Eye (tissue), 1 donor: ENCODE data around the gene INSL4.

Experiments used
- DNase-seq: peaks from one replicate; pipeline ENCODE4 v3.0.0-alpha.2; 2015

Gene INSL4

DNA sequence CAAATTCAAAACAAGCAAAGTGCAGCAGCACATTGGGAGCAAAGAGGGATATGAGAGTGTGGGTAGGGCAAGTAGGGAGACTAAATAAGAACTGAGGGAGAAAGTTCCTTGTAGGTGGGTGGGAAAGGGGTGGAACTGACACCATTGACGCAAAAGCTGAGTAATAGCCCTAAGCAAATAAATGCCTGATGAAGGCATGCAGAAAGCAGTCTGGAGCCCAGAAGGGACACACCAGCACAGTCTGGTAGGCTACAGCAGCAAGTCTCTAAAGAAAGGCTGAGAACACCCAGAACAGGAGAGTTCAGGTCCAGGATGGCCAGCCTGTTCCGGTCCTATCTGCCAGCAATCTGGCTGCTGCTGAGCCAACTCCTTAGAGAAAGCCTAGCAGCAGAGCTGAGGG, at the start of gene INSL4:
Gene INSL4 (plus strand): TSS at position 208 of the 400 bp plus-strand sequence. CDS start 105 bp downstream, at position 313.
- DNase-seq, result no peak

DNA sequence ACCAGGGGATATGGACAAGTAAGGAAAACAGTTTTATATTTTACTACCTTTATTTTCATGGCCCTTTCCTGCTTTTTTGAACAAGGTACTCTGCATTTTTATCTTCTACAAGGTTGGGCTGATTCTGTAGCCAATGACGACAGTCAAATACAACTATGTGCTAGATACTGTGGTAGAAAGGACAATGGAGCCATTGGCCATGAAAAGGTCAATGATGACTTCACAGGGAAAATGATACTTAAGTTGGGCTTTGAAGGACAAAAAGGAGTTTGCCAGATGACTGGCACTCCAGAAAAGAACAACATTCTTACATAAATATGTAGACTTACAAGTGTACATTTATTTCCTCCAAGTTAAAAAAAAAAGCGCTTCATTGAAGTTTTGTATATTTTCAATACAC, 46.4 kb upstream of the INSL4 start:
- no peak for DNase-seq

DNA sequence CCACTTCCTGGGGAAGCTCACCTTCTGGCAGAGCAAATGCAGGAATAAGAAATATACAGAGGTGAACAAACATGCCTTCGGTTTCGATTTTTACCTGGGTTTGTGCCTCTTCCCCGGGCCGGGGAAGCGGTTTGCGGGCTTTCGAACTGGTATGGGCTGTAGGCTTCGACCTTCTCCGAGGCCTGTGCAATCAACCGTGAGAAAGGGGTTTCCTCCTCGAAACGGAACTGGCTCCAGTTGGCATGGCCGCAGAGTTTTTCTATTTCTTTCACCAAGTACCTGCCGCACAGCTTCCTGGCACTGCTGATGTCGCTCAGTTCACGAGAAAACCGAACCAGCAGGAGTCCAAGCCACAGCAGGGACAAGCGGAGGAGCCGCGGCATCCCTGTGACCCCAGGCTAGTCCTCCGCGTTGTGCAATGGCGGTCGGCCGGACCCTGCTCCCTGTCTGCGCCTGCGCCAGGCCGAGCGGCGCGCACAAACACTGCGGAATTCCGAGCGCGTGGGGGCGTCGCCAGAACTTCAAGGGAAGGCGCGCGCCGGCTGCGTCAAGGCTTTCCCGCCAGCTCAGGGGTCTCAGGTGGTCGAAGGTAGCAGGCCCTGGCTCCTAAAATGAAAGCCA, 45.9 kb upstream of the INSL4 start, which contains the start of gene INSL6:
Gene INSL6 (minus strand): TSS at position 420 of the 621 bp plus-strand sequence. CDS start 37 bp downstream, at position 383.
- no peak for DNase-seq

DNA sequence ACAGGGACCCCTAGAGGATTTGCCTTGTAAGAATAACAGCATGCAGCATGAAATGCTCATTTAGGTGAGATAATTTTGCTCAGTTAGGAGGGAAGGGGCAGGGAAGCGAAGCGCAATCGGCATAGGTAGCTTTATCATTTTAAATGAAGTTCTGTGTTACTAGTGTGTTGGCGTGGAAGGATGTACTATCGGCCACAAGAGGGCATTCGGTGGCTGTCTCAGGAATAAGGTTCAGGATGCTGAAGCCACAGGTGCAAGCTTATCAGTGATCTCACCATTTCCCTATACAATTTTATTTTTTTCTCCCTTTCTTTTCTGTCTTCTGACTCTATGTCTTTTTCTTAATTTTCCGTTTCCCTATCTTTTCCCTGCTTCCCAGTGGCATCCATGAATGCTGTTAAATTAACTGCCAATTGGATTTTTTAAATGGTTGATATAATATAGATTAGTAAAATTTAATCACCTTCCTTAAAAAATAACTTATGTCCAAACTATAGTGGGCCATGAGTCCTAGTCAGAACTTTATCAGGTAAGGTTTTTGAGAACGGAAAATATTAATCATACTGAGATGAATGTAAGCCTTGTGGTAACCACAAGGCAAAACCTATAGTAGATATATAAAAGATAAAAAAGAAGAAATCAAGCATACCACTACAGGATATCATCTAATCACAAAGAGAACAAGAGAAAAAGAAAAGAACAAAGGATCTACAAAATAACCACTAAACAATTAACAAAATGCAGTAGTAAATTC, 44.6 kb upstream of the INSL4 start:
- peak; percentile 73 for DNase-seq

DNA sequence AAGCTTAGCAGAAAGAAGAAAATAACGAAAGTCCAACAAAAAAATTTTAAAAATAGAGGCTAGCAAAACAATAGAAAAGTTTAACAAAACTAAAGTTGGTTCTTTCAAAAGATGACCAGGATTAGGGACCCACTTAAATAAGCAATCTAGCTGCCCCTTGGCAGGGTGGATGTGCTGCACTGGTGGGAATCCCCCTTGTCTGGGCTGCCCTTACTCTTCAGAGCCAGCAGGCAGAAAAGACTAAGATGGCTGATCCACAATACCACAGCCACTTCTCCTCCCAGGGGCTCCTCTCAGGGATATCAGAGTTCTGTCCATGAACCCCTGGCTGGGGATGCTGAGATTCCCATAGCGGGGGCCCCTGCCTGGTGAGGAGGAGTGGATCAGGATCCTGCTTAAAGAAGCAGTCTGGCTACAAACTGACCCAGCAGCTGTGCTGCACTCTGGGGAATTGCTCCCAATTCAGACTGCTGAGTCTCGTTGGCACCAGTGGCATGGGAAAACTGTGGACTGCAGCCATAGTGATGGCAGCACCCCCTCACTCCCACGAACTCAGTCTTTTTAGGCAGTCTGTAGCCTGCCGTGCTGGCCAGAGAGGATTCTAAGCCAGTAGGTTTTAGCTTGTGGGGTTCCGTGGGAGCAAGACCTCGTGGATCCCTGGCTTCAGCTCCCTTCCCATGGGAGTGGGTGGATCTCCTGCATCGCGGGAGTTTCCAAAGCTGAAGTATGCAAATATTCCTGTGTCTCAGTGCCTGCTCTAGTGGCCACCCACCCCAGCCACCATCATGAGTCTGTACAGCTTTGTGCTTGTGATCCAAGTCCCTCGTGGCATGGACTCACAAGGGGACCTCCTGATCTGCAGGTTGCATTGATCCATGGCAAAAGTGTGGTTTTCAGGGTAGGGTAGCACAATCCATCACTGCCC, 42.9 kb upstream of the INSL4 start:
- no peak for DNase-seq

DNA sequence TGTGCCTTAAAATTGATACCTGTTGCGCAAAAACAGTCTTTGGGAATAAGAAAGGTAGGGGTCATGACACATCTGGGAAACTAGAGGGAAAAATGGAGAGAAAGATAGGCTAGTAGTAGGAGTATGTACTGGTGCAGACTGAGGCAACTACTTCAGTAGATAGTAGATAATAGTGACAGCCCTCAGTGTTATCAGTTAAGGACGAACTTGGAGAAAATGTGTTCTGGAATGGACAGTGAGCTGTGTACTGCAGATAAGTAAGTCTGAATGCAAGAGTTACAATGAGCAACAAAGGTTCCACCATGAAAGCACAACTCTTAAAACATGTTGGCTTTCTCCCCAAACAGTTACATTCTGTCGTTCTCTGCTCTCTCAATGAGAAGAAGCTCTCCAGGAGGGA, 39.2 kb upstream of the INSL4 start:
- no peak for DNase-seq

DNA sequence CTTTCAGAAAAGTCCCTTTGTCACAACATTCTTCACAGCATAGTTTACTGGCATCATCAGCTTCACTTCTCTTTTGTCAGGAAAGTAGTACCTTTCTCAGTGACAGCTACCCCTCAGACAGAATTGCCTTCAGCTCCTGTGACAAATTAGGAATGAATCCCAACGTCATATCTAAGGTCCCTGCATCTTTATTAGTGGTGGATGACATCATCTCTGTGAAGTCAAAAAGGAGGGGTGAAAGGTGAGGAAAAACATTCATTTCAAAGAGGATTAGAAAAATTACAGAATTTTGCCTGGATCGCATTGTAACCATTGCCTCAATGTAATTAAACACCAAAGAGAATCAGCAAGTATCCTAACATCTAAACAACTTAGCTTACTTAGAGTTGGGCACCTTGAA, 37.9 kb upstream of the INSL4 start:
- no peak for DNase-seq

DNA sequence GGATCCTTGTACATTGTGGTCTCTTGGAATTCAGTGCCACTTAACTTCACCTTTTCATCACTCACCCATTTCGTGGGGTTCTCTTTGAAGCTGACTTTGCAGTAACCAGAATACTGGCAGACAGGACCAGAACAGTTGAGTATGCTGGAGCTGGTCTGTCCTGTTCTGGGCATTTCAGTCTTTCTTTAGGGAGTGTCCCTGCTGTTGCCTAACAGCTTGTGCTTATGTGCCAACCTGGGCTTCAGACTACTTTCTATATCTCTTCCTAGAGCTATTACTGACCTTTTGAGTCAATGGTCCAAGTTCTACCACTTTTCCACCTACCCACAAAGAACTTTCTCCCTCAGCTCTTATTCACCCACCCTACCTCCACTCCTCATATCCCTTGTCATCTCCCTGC, 35.8 kb upstream of the INSL4 start:
- no peak for DNase-seq

DNA sequence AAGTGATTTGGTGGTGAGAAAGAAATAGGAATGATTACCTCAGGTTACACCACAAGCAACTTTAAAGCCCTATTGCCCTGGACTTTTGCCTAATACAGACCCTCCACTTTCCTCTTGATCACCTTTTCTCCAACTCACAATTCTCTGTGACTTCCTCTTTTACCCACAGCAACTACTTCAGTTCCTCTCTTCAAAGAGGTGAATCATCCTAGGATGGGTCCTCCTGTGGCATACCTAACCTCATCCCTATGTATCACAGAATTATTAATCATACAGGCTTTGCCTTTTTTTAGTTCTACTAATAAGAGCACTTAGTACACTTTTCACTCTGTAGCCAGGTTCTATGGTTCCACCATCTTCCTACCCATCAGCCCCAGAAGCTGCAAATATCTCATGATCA, 26.1 kb upstream of the INSL4 start:
- DNase-seq, result no peak

DNA sequence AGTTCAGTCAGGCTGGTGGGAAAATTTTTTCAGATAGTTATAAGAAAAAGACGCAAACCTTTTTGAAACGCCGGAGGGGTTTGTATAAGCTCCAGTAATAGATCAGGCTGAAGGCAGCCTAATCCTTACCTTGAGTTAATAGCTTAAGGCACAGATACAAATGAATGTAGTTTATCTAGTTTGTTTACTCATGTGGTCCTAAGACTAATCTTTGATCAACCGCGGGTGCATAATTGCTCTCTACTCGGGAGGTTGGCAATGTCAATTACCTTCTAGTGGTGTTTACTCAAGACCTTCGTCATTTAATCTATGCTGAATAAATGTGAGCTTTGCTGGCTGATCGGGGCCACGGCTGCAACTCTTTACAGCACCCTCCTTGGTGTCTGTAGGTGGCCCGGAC, 665 bp upstream of the INSL4 start:
- peak; percentile 7 for DNase-seq

DNA sequence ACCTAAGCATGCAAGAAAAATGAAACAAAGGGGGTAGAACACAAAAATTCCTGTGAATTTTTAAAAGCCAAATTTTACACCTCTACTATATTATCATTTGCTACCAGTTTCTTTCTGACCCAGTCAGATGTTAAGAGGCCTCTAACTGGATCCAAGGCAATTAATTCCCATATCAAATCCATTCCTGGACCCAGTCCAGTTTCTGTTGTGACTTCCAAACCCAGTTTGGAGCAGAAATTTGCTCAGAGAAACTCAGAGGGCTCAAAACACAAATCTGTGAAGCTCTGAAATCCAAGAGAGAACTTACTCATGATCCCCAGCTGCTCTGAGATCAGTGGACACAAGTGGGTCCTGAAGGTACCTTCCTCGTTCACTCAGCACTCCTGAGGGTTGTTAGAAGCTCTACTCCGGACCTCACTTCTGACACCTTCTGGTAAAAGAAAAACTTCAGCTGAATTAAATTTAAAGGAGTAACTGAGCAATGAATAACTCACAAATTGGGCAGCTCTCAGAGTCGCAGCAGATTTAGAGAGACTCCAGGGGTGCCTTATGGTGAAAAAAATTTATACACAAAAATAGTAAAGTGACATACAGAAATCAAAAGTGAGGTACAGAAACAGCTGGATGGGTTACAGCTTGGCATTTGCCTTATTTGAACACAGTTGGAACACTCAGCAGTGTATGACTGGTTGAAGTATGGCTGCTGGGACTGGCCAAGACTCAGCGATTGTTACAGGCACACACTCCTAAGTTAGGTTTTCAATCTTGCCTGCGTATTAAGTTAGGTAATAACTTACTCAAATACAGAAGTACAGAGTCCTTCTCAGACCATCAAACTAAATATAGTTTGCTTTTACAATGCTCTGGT, 32.4 kb downstream of the INSL4 start:
- peak; percentile 1 for DNase-seq

DNA sequence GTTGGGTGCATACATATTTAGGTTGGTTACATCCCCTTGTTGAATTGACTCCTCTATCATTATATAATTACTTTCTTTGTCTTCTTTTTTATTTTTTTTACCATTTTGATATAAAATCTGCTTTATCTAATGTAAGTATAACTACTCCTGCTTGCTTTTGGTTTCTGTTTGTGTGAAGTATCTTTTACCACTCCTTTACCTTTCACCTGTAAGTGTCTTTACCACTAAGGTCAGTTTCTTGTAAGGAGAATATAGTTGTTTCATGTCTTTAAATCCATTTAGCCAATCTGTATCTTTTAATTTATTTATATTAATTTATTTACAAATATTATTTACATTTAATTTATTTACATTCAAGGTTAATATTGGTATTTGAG, 33.0 kb downstream of the INSL4 start:
- DNase-seq, result no peak

DNA sequence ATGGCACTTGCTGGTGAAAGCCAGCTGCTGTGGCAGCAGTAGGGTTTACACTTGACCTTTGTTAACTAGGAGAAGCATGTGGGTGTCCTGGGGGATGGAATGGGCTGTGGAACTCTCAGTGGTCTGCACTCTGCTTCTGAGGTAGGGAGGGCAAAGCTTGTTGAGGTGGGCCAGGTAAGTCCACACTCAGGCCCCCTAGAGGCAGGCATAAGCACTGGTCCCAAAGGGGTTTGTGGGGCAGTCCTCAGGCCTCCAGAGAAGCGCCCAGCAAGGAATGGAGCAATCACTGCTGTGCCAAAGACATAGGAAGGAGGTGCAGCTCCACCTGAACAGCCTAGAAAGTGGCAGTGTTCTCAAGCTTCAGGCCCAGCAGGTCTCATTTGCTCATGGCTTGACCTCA, 34.7 kb downstream of the INSL4 start:
- no peak for DNase-seq

DNA sequence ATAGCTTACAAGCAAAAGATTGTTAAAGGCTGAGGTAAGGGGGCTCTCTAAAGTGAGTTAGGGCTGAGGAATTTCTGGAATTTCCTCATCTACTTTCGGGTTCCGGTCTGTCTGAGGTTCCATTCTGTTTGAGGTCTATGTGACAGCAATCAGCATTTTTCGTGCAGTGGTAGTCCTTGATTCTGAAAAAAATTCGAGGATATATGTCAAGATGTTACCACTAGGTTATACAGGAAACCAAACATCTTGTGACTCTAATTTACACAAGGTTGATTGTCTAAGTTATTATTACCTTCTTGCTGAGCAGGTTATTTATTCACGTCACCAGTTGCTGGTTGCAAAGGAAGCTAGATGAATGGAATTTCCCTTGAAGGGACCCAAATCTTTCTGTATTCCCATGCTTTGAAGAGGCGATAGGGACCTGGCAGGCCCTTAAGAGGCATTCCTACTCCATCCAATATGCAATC, 38.1 kb downstream of the INSL4 start:
- DNase-seq, result peak; percentile 2

DNA sequence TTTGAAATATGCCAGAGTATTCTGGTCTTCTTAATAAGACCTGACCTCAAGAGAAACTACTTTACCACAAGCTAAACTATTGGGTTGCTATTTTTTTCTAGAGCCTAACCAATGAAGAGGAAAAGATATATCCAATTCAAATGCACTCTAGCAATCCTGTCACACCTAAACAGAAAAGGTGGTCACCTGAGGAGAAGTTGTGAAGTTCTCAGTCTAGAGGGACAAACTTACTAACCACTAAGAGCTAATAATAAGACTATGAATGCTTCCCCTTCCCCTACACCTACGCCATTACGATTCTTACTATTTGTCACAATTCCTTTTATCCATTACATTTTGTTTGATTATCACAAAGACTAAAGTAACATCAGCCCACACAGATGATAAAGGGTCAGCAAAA, 43.6 kb downstream of the INSL4 start:
- DNase-seq, result no peak

DNA sequence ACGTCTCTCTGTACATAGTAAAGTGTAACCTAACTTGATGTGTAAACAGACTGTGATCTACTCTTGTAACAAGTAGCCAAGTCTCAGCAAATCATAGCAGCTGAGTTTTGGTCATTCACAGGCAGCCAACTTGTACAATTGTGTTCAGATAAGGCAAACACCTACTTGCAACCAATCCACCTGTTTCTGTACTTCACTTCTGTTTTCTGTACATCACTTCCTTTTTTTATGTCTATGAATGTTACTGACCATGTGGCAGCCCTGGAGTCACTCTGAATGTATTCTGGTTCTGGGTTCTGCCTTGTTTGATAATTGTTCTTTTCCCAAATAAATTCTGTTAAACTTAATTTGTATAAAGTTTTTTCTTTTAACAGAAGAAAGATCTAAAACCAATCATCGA, 47.3 kb downstream of the INSL4 start:
- no peak for DNase-seq
